Rectal smooth muscle tissue (tissue), 1 donor: ENCODE data around the gene ORC5.
A peak's percentile ranks its signal among the peaks of the same experiment; 100 is the strongest.
"Not testable (repeated sequence)": the region's sequence is repeated elsewhere in the genome, so short reads cannot be mapped to it uniquely, and the experiment has no call there.

Source experiments
- H3K27ac ChIP-seq: one replicate; pipeline ENCODE4 v1.7.0; 2013; ENCODE audit warnings: low read depth, low read length, inconsistent platforms
- H3K27me3 ChIP-seq: one replicate; pipeline ENCODE4 v1.7.0; 2013; ENCODE audit warnings: low read length; ENCODE audit not compliant: control insufficient read depth, insufficient read depth
- H3K36me3 ChIP-seq: one replicate; pipeline ENCODE4 v1.7.0; 2013; ENCODE audit warnings: low read length; ENCODE audit not compliant: control insufficient read depth, insufficient read depth
- H3K4me1 ChIP-seq: one replicate; pipeline ENCODE4 v1.7.0; 2013; ENCODE audit warnings: low read length; ENCODE audit not compliant: control insufficient read depth, insufficient read depth
- H3K4me3 ChIP-seq: one replicate; pipeline ENCODE4 v1.7.0; 2013; ENCODE audit warnings: low read length
- H3K9ac ChIP-seq: one replicate; pipeline ENCODE4 v1.7.0; 2013; ENCODE audit warnings: low read length

The ORC5 gene

DNA sequence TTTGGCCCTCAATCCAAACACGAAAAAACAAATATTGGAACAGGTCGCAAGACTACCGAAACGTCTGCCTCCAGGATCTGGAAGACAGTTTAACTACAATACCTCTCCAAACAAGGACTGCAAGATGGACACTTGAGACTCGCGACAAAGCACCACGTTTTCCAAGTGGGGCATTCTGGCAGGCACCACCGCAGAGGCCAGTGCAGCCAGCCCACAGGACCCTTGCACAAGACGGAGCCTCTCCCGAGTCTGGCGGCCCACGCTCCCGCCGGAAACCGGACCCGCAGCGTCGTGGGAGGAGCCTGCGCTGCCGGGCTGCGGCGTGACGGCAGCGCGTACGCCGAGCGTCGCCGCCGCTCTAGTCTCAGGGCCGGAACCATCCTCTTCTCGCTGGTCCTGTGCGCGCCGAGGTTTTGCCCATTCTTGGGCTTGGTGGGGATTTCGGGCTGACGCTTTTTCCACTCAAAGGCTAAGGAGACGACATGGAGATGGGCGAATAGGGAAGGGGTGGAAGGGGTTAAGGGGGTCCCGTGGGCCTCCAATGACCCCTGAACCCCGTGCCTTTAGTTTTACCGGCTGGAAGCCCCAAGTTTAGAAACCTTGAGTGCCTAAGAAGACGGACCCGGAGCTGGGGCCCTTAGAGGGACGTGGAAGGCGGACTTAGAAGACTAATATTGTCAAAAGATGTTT, at the start of gene ORC5:
Gene ORC5, minus strand, starts transcription at position 283 of the 690 bp plus-strand sequence. Its CDS starts 109 bp downstream, at position 174.
- H3K27ac ChIP-seq, result peak within 1 kb of the TSS; percentile 87
- H3K4me1 ChIP-seq, result peaks cover 5% of the 10 kb centered on the region
- peak within 1 kb of the TSS; percentile 92 for H3K4me3 ChIP-seq
- peak within 1 kb of the TSS; percentile 71 for H3K9ac ChIP-seq
- peaks cover 4% of the 10 kb centered on the region for H3K36me3 ChIP-seq
- no peaks in the 10 kb centered on the region for H3K27me3 ChIP-seq

DNA sequence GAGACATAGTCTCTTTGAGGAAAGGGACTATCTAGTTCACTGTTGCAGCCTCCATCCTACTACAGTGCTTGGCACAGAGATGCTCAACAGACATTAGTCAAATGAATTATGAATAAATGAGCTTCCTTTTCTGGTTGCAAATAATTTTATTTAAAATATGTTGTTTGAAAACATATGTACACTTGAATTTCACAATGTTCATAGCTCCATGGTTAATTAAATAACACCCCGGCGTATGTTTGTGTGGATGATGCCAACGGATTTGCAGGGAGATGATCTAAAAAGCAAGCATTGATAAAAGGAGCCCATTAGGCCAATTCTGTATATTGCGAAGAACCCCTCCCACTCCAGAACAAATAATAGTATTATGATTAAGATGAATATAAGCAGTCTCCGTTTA, 47.8 kb upstream of the ORC5 start:
- Histone ChIP-seq H3K27ac (no peak overlapping the region), H3K36me3 (no peaks in the 10 kb centered on the region), H3K4me3 (no peak overlapping the region)

DNA sequence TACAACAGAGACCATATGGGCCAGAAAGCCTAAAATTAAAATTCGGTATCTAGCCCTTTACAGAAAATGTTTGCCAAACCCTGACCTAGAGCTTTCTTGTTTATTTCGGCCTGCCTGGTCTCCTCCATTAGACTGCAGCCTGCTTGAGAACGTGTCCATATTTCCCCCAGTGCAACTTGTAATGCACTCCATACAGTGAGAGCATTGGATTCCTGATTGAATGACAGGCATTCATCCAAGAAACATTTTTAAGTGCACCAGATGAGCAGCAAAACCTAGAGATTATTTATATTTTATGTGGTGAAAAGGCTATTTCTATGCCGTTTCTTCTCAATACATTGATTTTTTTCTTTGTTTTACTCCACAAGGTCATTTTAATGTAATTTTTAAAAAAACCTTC, 47.4 kb upstream of the ORC5 start:
- Histone ChIP-seq H3K27me3 (no peaks in the 10 kb centered on the region), H3K4me1 (no peaks in the 10 kb centered on the region), H3K4me3 (no peak overlapping the region), H3K27ac (no peak overlapping the region), H3K9ac (no peak overlapping the region), H3K36me3 (no peaks in the 10 kb centered on the region)

More for the DNA sequence above, 47.8 kb upstream of the ORC5 start:
- no peaks in the 10 kb centered on the region for H3K4me1 ChIP-seq
- H3K9ac ChIP-seq, result no peak overlapping the region
- H3K27me3 ChIP-seq, result no peaks in the 10 kb centered on the region

DNA sequence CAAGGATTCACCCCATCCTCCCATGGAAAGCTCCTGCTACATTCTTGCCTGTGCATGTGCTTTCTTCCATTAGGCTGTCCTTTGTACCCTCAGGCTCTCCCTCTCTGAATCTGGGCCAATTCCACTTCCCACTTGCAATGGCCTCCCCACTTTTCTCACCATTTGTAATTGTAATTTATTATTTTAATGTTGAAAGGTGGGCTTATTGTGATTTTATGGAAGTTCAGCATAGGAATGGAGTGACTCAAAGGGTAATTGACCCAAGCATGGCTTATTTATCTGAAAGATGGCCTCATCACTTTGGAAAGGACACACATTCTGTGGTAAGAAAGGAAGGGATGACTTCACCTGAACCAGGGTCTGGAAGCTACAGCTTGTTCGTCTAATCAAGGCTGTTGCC, 46.9 kb upstream of the ORC5 start:
- Histone ChIP-seq H3K4me1 (no peaks in the 10 kb centered on the region), H3K4me3 (no peak overlapping the region), H3K27ac (no peak overlapping the region), H3K36me3 (no peaks in the 10 kb centered on the region), H3K9ac (no peak overlapping the region), H3K27me3 (no peaks in the 10 kb centered on the region)

DNA sequence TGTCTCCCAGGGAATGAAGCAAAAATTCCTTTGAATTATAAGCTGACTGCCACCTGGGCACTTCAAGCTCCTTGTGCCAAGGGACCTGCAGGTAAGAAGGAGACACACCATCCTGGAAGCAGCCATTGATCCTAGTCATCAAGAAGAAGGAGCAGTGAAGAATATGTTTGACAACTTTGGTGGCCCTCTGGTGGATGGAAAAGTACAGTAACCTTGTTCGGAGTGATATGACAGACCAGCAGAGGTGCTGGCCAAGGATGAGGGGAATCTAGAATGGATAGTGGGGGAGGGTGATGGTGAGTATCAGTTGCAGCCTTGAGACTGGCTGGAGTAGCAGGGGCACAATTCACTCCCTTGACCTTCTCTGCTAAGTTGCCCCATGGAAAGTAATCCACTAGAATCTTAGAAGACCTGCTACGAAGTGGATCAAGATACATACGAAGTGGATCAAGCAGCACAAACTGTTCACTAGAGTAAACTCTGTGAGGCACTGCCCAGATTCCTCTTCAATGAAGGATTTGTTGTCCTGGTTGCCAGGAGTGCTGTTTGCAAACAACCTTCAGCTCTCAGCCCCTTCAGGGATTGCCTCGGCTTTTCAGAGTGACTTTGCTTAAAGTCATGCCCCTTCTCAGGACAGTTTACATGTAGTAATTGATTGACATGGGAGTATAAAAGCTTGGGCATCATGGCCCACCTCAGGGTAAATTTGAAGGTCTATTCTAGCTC, 44.8 kb upstream of the ORC5 start:
- H3K9ac ChIP-seq, result no peak overlapping the region
- no peaks in the 10 kb centered on the region for H3K4me1 ChIP-seq
- H3K36me3 ChIP-seq, result no peaks in the 10 kb centered on the region
- H3K4me3 ChIP-seq, result no peak overlapping the region
- no peaks in the 10 kb centered on the region for H3K27me3 ChIP-seq
- H3K27ac ChIP-seq, result no peak overlapping the region

DNA sequence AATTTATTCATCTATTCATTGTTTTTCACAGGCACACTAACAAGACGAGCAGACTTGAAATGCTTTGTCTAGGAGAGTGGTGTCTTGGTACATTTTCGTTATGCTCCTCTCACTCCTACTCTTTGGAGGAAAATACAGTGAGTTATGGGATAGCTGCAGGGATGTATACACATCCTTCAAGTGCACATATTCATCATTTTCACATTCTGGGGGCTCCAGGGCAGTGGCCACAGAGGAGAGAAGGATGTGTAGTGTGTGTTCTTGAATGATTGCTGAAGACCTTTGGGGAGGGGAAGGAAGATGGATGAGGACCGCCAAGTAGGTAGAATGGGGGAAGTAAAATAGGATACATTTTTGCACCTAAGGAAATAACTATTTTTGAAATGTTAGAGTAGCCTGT, 34.8 kb upstream of the ORC5 start:
- no peak overlapping the region for H3K9ac ChIP-seq

DNA sequence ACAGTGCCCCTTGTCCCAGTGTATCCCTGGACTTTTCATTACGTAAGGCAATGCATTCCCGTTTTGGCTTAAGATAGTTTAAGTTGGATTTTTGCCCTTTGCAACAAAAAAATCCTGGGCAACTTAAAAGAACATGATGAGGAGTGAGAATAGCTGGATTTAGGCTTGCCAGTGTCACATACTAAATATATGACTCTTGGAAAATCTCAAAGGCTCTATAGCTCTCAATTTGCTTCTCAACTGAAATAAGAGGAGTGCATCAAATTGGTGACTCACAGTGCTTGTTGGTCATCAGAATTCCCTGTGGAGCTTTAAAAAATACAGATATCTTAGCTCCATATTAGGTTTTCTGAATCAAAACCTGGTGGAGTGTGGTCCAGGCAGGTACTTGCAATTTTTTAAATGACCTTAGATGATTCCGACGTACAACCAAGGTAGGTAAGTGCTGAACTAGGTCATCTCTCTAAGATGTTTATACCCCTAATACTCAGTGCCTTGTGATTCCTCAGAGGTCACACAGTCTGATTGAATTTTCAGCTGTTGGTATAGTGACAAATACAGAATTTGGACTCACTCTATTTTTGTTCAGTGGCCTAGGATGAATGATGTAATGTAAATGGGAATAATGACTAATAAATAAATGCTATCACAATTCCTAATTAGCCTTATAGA, 33.9 kb upstream of the ORC5 start:
- Histone ChIP-seq H3K27me3 (no peaks in the 10 kb centered on the region), H3K4me1 (no peaks in the 10 kb centered on the region), H3K36me3 (no peaks in the 10 kb centered on the region), H3K9ac (no peak overlapping the region), H3K4me3 (no peak overlapping the region), H3K27ac (no peak overlapping the region)

More for the DNA sequence above, 34.8 kb upstream of the ORC5 start:
- no peaks in the 10 kb centered on the region for H3K36me3 ChIP-seq
- no peak overlapping the region for H3K4me3 ChIP-seq
- no peaks in the 10 kb centered on the region for H3K4me1 ChIP-seq
- H3K27me3 ChIP-seq, result no peaks in the 10 kb centered on the region
- H3K27ac ChIP-seq, result no peak overlapping the region

DNA sequence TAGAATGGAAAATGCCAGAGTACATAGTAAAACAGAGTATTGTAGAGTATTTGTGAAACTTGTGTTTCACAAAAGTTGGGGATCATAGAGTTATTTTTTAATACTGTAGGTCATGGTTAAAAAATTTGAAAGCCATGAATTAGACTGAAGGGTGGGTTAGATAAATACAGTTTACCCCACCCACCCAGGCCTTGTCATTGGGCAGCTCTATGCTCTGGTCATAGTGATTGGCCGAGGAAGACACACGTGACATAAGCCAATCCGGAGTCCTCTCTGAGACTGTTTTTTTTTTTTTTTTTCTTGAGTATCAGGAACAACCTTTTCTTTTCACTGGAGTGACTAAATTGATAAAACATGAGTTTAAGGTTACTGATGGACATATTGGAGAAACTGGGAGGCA, 33.3 kb upstream of the ORC5 start:
- Histone ChIP-seq H3K36me3 (no peaks in the 10 kb centered on the region), H3K9ac (no peak overlapping the region), H3K27me3 (no peaks in the 10 kb centered on the region), H3K4me1 (no peaks in the 10 kb centered on the region), H3K27ac (no peak overlapping the region), H3K4me3 (no peak overlapping the region)

DNA sequence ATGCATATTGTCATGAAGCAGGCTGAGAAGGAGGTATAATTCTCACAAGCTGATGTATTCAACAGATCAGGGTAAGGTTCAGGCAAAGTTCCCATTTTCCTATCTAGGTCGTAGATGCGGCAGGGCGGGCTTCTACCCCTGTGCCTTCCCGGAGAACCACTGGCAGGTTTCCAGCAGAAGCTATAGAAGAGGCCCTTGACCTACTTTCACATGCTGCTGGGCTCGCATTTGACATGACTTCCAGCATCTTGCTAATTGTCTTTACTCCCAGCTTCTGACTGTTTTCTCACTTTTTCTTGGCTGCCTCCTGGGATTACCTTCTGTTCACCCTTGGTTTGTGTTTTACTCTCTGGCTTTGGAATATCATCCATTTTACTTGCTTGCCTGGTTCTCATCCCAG, 32.6 kb upstream of the ORC5 start:
- Histone ChIP-seq H3K4me1 (no peaks in the 10 kb centered on the region), H3K4me3 (no peak overlapping the region), H3K27me3 (no peaks in the 10 kb centered on the region), H3K36me3 (no peaks in the 10 kb centered on the region), H3K9ac (no peak overlapping the region), H3K27ac (no peak overlapping the region)

DNA sequence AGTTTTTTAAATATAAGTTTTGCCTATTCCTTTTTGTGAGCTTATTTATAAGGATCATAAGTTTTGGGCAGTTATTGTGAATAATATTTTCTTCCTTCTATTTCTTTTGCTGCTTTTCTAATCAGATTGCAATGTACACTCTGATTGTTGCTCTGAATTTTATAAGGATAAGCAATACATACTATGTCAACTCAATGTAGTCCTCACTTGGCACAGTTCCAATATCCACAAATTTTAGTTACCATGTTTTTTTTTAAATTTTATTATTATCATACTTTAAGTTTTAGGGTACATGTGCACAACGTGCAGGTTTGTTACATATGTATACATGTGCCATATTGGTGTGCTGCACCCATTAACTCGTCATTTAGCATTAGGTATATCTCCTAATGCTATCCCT, 27.2 kb upstream of the ORC5 start:
- H3K4me1 ChIP-seq, result not testable (repeated sequence)

DNA sequence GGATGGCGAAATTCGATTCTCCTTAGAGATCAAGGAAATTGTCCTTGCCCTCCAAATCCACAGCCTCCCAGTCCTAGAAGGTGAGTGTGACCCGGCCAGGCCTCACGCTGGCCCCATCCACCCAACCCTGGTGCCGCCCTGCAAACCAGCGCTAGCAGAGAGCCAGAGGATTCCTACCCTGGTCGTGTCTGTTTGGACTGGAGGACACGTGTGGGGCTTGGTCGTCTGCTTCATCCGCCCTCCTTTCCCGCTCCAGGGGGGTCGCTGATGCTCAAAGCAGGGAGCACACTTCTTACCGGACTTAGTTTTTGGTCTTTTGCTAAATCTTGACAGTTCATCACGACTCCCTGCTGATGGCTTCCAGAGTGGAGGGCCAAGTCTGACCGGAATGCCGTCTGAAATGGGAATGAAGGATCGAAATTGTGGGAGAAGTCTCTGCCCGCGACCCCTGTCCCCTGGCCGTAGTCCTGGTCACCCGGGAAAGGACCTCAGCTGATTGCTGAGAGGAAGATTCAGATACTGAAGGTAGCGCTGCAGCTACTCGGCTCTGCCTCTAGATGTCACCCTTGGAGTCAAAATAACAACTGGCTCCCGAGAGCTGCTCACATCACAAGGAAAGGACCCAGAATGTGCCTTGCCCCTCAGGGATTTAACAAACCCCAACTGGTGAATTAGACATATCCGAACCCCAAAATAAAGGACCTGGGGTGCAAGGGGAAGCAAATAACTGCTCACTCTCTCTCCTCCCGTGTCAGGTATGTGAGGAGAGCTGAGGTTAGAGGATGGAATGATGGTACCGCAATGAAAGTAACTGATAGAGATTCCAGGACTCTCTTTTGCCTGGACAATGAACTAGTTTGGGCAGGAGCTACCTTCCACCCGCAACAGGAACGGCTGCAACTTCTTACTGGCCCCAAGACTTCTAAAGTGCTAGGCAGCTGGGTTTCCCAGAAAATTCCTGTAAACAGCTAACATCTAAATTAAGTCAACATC, 23.5 kb upstream of the ORC5 start:
- Histone ChIP-seq H3K27ac (no peak overlapping the region), H3K4me1 (no peaks in the 10 kb centered on the region), H3K9ac (no peak overlapping the region), H3K27me3 (no peaks in the 10 kb centered on the region), H3K36me3 (no peaks in the 10 kb centered on the region), H3K4me3 (no peak overlapping the region)

More for the DNA sequence above, 27.2 kb upstream of the ORC5 start:
- H3K27me3 ChIP-seq, H3K27ac ChIP-seq, H3K4me3 ChIP-seq, H3K9ac ChIP-seq, H3K36me3 ChIP-seq: not testable (repeated sequence)

DNA sequence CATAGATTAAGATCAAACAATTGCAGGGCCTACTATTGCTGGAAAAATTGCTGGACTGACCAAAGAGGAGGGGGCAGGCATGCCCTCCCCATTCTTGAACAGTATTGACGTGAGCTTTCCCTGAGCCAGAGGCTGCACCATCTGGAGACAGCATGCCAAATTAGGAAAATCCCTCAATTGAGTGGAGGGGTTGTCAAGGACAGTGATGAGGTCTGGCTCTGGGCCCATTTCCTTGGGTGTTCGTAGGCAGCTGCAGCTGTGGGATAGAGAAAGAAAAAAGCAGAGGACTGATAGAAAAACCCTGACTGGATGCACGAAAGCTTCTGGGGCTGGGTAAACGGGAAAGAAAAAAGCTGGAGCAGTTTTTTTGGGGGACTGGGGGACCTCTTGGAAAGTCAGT, 22.8 kb upstream of the ORC5 start:
- H3K36me3 ChIP-seq, result no peaks in the 10 kb centered on the region
- H3K27me3 ChIP-seq, result no peaks in the 10 kb centered on the region
- H3K4me1 ChIP-seq, result no peaks in the 10 kb centered on the region
- no peak overlapping the region for H3K9ac ChIP-seq
- no peak overlapping the region for H3K27ac ChIP-seq
- H3K4me3 ChIP-seq, result no peak overlapping the region
